Psoas muscle (tissue), 8 donors: ENCODE measurements around the gene PMEPA1. TPM values are rescaled to one million over a fixed set of nuclear protein-coding genes. Genes with fewer than 3 reads are reported as not detected.

ENCODE experiments used
- ATAC-seq, 4 donors: fragments of 200-7000 bp; cut with Tn5 transposase; one replicate each; pipeline ENCODE4 v1.9.1; 2020; ENCODE audit warnings: moderate library complexity in 3 of 4, mild to moderate bottlenecking in 2 of 4
- DNase-seq, 2 donors: peaks; one replicate each; pipeline ENCODE4 v3.0.0-alpha.2; 2020
- H3K27ac ChIP-seq: fragments of 200-600 bp; one replicate; pipeline ENCODE4 v1.8.0; 2022
- H3K27me3 ChIP-seq, 3 donors: fragments of 200-600 bp in 1 of 3; one replicate each; pipeline versions ENCODE4 v1.6.1 to v1.8.0; 2013 to 2022; ENCODE audit warnings: low read length in 2 of 3, mild to moderate bottlenecking in 2 of 3, moderate library complexity in 1 of 3; ENCODE audit not compliant: insufficient read depth in 3 of 3
- H3K36me3 ChIP-seq, 2 donors: fragments of 200-600 bp in 1 of 2; one replicate each; pipeline versions ENCODE4 v1.6.1 to v1.8.0; 2013 to 2022; ENCODE audit warnings: low read depth in 1 of 2, mild to moderate bottlenecking in 1 of 2, moderate library complexity in 1 of 2; ENCODE audit not compliant: insufficient read depth in 1 of 2
- H3K4me1 ChIP-seq: fragments of 200-600 bp; one replicate; pipeline ENCODE4 v1.8.0; 2022
- H3K4me3 ChIP-seq: fragments of 200-600 bp; one replicate; pipeline ENCODE4 v1.8.0; 2022; ENCODE audit warnings: mild to moderate bottlenecking
- H3K9me3 ChIP-seq: fragments of 200-600 bp; one replicate; pipeline ENCODE4 v1.8.0; 2022
- WGBS, 3 donors: extraction: QIAGEN DNeasy Blood & Tissue Kit; methylation state at CpG; one replicate each; pipeline versions ENCODE4 v1.1.6 to v1.1.7; 2013; 5-methylcytosine and 5-hydroxymethylcytosine counted together
- intact Hi-C, 2 donors: fragments of 100-400 bp; cut with DNase I; formaldehyde crosslinking; loops; one replicate each; pipeline versions ENCODE4 v1.11.0 to v1.14.2; 2022
- polyA plus RNA-seq, 3 donors: library from polyadenylated mRNA; stranded (reverse); fragments of 200-250 nt; gene quantifications; one replicate each; pipeline ENCODE4 v1.2.3, GENCODE V29; 2013
- total RNA-seq, 4 donors: library from RNA; stranded (reverse); fragmentation: NEBNext Ultra II Directional in 2 of 4; extraction: Animal tissue kit (Norgen Biotek cat#: 25700) in 2 of 4; gene quantifications; one replicate each; pipeline versions ENCODE4 v1.2.1 to v1.2.4, GENCODE V29; 2021 to 2023
- TF ChIP-seq, protein P1 (sequence below): fragments of 200-600 bp; IDR thresholded peaks from one replicate; pipeline ENCODE4 v1.8.0; 2022; ENCODE audit warnings: antibody characterized with exemption
- donor health status: healthy with polysubstance abuse.
- donor health status: DM: no; HTN: no; CAD: no; lungs with moderate emphysema.
- donor health status: Bipolar disorder and iron deficiency.
- donor health status: healthy.
- donor health status: DM: yes; HTN: yes; CAD: no.
- donor health status: DM: no; HTN: no; CAD: no.
- donor health status: DM: no; HTN: no; CAD: no.
- donor health status: DM: yes; HTN: yes; CAD: no.

The PMEPA1 gene
- total and polyA plus RNA-seq, 7 donors = 8.9 to 34.0 (median 17.1) TPM

DNA sequence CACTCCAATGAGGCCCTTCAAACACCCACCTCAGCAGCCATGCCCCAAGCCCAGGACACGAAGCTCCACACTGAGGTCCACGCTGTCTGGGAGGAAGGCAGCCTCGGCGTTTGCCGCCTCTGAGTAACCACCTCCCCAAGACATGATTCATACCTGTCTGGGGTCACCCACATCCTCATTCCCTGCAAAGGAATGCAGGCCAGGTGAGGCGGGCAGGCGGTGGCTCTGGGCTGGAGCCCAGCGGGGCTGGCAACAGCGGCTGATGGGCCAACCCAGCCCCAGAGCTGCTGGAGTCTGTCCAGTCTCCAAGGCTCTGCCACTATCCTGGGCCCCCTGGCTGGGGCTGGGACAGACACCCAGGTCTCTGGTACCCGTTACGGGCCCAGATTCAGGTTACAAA is 14.8 kb downstream of the PMEPA1 start:
- TF ChIP-seq, protein P1, sequence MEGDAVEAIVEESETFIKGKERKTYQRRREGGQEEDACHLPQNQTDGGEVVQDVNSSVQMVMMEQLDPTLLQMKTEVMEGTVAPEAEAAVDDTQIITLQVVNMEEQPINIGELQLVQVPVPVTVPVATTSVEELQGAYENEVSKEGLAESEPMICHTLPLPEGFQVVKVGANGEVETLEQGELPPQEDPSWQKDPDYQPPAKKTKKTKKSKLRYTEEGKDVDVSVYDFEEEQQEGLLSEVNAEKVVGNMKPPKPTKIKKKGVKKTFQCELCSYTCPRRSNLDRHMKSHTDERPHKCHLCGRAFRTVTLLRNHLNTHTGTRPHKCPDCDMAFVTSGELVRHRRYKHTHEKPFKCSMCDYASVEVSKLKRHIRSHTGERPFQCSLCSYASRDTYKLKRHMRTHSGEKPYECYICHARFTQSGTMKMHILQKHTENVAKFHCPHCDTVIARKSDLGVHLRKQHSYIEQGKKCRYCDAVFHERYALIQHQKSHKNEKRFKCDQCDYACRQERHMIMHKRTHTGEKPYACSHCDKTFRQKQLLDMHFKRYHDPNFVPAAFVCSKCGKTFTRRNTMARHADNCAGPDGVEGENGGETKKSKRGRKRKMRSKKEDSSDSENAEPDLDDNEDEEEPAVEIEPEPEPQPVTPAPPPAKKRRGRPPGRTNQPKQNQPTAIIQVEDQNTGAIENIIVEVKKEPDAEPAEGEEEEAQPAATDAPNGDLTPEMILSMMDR = no peak
- ATAC-seq (peak in 1 of 4 donors; percentile 13), DNase-seq (no peak)
- H3K27me3 ChIP-seq = no peaks in the 10 kb centered on the region
- H3K9me3 ChIP-seq = no peaks in the 10 kb centered on the region
- no peak overlapping the region for H3K27ac ChIP-seq
- 74 to 94% (median 83%) methylated on average over 11 of the region's 11 CpGs for WGBS, 3 donors
- intact Hi-C loops = no loop called here
- H3K36me3 ChIP-seq = no peaks in the 10 kb centered on the region
- peaks cover 23% of the 10 kb centered on the region for H3K4me1 ChIP-seq
- H3K4me3 ChIP-seq = no peak overlapping the region

DNA sequence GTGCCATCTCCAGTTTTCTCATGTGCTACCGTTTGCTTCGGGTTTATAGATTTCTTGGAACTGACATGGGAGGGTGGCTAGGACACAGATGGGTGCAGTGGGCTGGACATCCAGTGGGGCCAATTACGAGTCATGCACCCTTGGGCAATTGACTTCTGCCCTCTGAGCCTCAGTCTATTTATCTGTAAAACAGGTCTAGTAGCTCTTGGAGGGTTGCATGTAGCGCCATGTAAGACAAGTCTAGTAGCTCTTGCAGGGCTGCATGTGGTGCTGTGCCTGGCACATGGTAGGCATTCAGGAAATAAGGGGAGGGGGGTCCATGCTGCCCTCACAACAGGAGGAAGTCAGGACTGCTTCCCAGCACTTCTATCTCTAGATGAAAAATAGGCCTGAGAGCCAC is 15.3 kb downstream of the PMEPA1 start:
- TF ChIP-seq, protein P1 = no peak
- WGBS, 3 donors = 84 to 91% (median 89%) methylated on average over 4 of the region's 4 CpGs
- Histone ChIP-seq H3K27ac (no peak overlapping the region), H3K36me3 (no peaks in the 10 kb centered on the region), H3K4me3 (no peak overlapping the region), H3K9me3 (no peaks in the 10 kb centered on the region), H3K4me1 (peaks cover 28% of the 10 kb centered on the region), H3K27me3 (no peaks in the 10 kb centered on the region)
- intact Hi-C loops = no loop called here
- ATAC-seq = no peak
- DNase-seq = no peak

DNA sequence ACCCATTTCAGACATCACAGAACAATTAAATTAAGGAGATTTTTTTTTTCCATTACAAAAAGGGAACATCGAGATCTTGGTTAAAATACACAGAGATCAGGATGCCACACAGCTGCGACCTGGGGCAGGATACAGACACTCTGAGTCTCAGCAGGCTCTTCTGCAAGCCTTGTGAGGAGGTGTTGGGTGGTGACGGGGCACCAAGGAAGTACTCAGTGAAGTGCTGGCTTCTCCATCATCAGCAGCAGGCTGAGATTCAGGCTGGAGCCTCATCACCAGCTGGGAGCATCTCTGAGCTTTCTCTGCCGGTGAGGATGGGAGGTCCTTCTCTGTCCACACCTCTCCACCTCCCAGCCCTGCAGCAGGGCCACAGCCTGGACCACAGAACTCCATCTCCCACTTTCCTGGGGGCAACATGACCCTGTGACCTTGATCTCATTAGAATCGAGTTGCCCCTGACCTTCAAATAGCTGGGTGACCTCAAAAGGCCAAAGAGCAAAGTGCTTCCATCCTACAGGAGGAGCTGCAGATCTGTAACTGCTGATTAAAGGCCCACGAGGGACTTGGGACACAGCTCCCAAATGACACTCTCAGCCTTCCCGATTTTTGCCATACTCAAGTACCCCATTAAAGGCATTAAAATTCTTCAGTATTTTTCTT is 16.0 kb downstream of the PMEPA1 start:
- intact Hi-C loops = no loop called here
- Histone ChIP-seq H3K27ac (no peak overlapping the region), H3K27me3 (no peaks in the 10 kb centered on the region), H3K9me3 (no peaks in the 10 kb centered on the region), H3K4me3 (no peak overlapping the region), H3K36me3 (no peaks in the 10 kb centered on the region), H3K4me1 (peaks cover 34% of the 10 kb centered on the region)
- ATAC-seq (no peak), DNase-seq (no peak)
- TF ChIP-seq, protein P1 = no peak
- 60 to 71% (median 61%) methylated on average over 7 of the region's 7 CpGs for WGBS, 3 donors

DNA sequence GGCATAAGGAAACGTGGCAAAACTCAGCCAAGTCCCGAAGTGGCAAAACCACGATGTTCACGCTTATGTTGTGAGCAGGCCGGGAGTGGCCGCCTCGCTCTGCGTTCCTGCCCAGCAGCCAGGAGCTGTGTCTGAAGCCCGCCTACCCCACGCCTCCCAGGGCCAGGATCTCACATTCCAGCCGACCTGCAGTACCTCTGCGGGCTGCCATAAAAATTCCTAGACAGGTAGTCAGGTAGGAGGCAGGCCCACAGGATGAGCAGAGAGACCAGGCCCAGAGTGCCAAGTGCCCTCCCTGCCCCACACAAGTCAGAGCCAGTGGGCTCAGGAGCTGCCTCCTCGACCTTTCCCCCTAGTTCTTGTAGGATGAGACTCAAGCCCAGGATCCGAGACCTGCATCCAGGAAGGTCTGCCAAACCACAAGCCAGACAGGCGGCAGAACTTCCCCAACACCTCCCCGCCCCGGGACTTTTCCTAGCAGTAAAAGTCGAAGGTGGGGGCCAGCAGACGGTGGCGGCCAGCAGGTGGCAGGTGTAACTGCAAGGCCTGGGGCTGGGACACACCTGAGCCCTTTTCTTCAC is 16.7 kb downstream of the PMEPA1 start:
- no peak for ATAC-seq
- Histone ChIP-seq H3K27ac (no peak overlapping the region), H3K9me3 (no peaks in the 10 kb centered on the region), H3K27me3 (no peaks in the 10 kb centered on the region), H3K36me3 (no peaks in the 10 kb centered on the region), H3K4me3 (no peak overlapping the region), H3K4me1 (peaks cover 31% of the 10 kb centered on the region)
- TF ChIP-seq, protein P1 = peak; percentile 10
- 74 to 86% (median 75%) methylated on average over 20 of the region's 20 CpGs for WGBS, 3 donors
- intact Hi-C loops = no loop called here
- no peak for DNase-seq
